DOHH2 (cell line): ENCODE measurements around the gene SMOC1.
A peak's percentile ranks its signal among the peaks of the same experiment; 100 is the strongest.

ENCODE experiments used
- EZH2phosphoT487 ChIP-seq: fragments of 200-600 bp; sonication (generic); IDR thresholded peaks from 2 replicates; pipeline ENCODE4 v1.6.1; 2017; ENCODE audit warnings: borderline replicate concordance, mild to moderate bottlenecking, antibody characterized with exemption, low read length, moderate library complexity, mixed read lengths
- TF ChIP-seq, protein P1 (sequence below): fragments of 200-600 bp; sonication (generic); IDR thresholded peaks from one replicate; pipeline ENCODE4 v1.5.1; 2014; ENCODE audit warnings: antibody characterized with exemption, mild to moderate bottlenecking, low read depth, low read length; ENCODE audit not compliant: poor library complexity, severe bottlenecking

DNA sequence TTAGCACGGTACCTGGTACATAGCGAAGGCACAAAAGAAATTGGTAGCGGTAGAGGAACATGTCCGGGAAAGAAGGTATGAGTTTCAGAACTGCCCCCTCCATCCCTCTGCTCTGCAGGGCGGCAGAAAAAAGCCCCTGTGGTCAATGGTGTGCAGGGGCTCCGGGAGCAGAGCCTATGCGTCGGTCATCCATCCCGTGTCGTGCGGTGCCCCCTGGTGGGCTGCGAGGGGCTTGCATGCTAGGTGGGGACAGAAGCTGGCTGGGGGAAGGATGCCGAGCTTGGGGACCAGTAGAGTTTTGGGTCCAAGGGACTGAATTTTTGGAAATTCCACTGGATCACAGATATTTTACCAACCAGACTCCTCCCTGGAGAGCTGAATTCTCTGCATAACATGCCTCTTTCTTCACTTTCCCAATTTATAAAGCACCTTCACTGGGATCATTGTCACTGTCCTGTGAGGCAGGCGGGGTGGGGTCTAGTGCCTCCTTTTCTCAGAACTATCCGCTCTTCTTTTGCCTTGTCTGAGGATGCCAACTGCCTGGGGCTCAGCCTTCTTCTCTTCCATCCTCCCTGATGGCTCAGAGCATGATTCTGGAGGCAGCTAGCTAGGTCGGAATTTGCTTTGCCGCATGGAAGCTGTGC is 148.7 kb downstream of the SMOC1 start:
- TF ChIP-seq, protein P1, sequence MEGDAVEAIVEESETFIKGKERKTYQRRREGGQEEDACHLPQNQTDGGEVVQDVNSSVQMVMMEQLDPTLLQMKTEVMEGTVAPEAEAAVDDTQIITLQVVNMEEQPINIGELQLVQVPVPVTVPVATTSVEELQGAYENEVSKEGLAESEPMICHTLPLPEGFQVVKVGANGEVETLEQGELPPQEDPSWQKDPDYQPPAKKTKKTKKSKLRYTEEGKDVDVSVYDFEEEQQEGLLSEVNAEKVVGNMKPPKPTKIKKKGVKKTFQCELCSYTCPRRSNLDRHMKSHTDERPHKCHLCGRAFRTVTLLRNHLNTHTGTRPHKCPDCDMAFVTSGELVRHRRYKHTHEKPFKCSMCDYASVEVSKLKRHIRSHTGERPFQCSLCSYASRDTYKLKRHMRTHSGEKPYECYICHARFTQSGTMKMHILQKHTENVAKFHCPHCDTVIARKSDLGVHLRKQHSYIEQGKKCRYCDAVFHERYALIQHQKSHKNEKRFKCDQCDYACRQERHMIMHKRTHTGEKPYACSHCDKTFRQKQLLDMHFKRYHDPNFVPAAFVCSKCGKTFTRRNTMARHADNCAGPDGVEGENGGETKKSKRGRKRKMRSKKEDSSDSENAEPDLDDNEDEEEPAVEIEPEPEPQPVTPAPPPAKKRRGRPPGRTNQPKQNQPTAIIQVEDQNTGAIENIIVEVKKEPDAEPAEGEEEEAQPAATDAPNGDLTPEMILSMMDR = peak; percentile 92
- no peak for TF ChIP-seq EZH2phosphoT487
